HepG2 (cell line): ENCODE results near the gene ATP6V0A1. TPM values are rescaled to one million over a fixed set of nuclear protein-coding genes. Genes with fewer than 3 reads are reported as not detected.

Source experiments
- AGO1 ChIP-seq: fragments of 200-400 bp; formaldehyde crosslinking; IDR thresholded peaks from 2 replicates; pipeline ENCODE4 v1.6.1; 2017; ENCODE audit warnings: mild to moderate bottlenecking, low read depth, low read length, moderate library complexity; ENCODE audit not compliant: poor library complexity, severe bottlenecking
- ARNT2 ChIP-seq: sonication (generic); formaldehyde crosslinking; IDR thresholded peaks from 2 replicates; pipeline ENCODE4 v1.8.0; 2022; ENCODE audit warnings: mild to moderate bottlenecking, low read depth, missing genetic modification reagents, moderate library complexity
- KMT2A ChIP-seq: sonication (generic); formaldehyde crosslinking; IDR thresholded peaks from 2 replicates; pipeline ENCODE4 v1.4.0; 2020; ENCODE audit warnings: missing genetic modification reagents
- NFE2L2 ChIP-seq: fragments of 150-350 bp; IDR thresholded peaks from 2 replicates; pipeline ENCODE4 v1.6.1; 2014; ENCODE audit warnings: low read length
- POLR2AphosphoS5 ChIP-seq: IDR thresholded peaks from 2 replicates; pipeline ENCODE4 v1.6.1; 2012; ENCODE audit warnings: low read depth, low read length
- REL ChIP-seq: sonication (generic); formaldehyde crosslinking; conservative IDR thresholded peaks from 2 replicates; pipeline ENCODE4 v1.8.0; 2022; ENCODE audit warnings: mild to moderate bottlenecking, missing genetic modification reagents, moderate library complexity
- REXO4 ChIP-seq: sonication (generic); formaldehyde crosslinking; IDR thresholded peaks from 2 replicates; pipeline ENCODE4 v1.8.0; 2022; ENCODE audit warnings: missing genetic modification reagents, mild to moderate bottlenecking, borderline replicate concordance
- RFX5 ChIP-seq: IDR thresholded peaks from 2 replicates; pipeline ENCODE4 v1.6.1; 2011; ENCODE audit warnings: low read depth, low read length, improper control_type of control experiment
- ZBED4 ChIP-seq: sonication (generic); formaldehyde crosslinking; IDR thresholded peaks from 2 replicates; pipeline ENCODE4 v1.4.0; 2020; ENCODE audit warnings: missing genetic modification reagents, borderline replicate concordance
- ZKSCAN1 ChIP-seq: fragments of 150-350 bp; IDR thresholded peaks from 2 replicates; pipeline ENCODE4 v1.6.1; 2014; ENCODE audit warnings: low read length
- ZNF350 ChIP-seq: sonication (generic); formaldehyde crosslinking; IDR thresholded peaks from 2 replicates; pipeline ENCODE4 v1.4.0; 2020; ENCODE audit warnings: mild to moderate bottlenecking, low read depth, missing genetic modification reagents, borderline replicate concordance
- ZNF446 ChIP-seq: sonication (generic); formaldehyde crosslinking; IDR thresholded peaks from 2 replicates; pipeline ENCODE4 v1.5.0; 2020; ENCODE audit warnings: mild to moderate bottlenecking, missing genetic modification reagents
- ZNF556 ChIP-seq: sonication (generic); formaldehyde crosslinking; IDR thresholded peaks from 2 replicates; pipeline ENCODE4 v1.4.0; 2020; ENCODE audit warnings: mild to moderate bottlenecking, missing genetic modification reagents, borderline replicate concordance
- ZNF562 ChIP-seq: sonication (generic); formaldehyde crosslinking; IDR thresholded peaks from 2 replicates; pipeline ENCODE4 v1.8.0; 2022; ENCODE audit warnings: missing genetic modification reagents, borderline replicate concordance
- ZNF646 ChIP-seq: sonication (generic); formaldehyde crosslinking; IDR thresholded peaks from 2 replicates; pipeline ENCODE4 v1.9.0; 2021; ENCODE audit warnings: mild to moderate bottlenecking, missing genetic modification reagents
- ZNF746 ChIP-seq: sonication (generic); formaldehyde crosslinking; IDR thresholded peaks from 2 replicates; pipeline ENCODE4 v1.8.0; 2022; ENCODE audit warnings: mild to moderate bottlenecking, missing genetic modification reagents
- ZNF749 ChIP-seq: sonication (generic); formaldehyde crosslinking; IDR thresholded peaks from 2 replicates; pipeline ENCODE4 v1.8.0; 2022; ENCODE audit warnings: mild to moderate bottlenecking, missing genetic modification reagents, moderate library complexity, borderline replicate concordance
- ZNF800 ChIP-seq: sonication (generic); formaldehyde crosslinking; IDR thresholded peaks from 2 replicates; pipeline ENCODE4 v1.4.0; 2020; ENCODE audit warnings: missing genetic modification reagents
- polyA plus RNA-seq, 8 experiments: library from polyadenylated mRNA; depleted of rRNA in 3 of 8; stranded (reverse) in 7 of 8; unstranded in 1 of 8; fragments of >200 nt; fragmentation: Illumina TruSeq in 4 of 8; extraction: Trizol in 4 of 8; gene quantifications; 2 replicates each; pipeline versions ENCODE4 v1.2.1 to v1.2.3, GENCODE V29; 2011 to 2016; ENCODE audit warnings: low read depth in 4 of 8, missing spikeins in 1 of 8, mixed read lengths in 1 of 8; ENCODE audit not compliant: insufficient read depth in 1 of 8
- total RNA-seq, 5 experiments: library from RNA; depleted of rRNA; stranded (reverse); fragments of >200 nt; fragmentation: Illumina TruSeq; extraction: Trizol; gene quantifications; 2 replicates each; pipeline ENCODE4 v1.2.3, GENCODE V29; 2016; ENCODE audit warnings: low read depth in 1 of 5

ATP6V0A1 gene
- total and polyA plus RNA-seq, 2 of the 13 experiments (the other 11 are each of a cell fraction or from before 2014, with no cell fraction given): 27.9 to 54.1 TPM

- TF ChIP-seq ZBED4 (CRISPR knock-in tag): no peak
- no peak for TF ChIP-seq ZNF562 (CRISPR knock-in tag)
- TF ChIP-seq RFX5: no peak
- TF ChIP-seq REL: no peak
- TF ChIP-seq REXO4 (CRISPR knock-in tag): no peak
- TF ChIP-seq ZNF749 (CRISPR knock-in tag): no peak
- no peak for TF ChIP-seq ZKSCAN1
- no peak for TF ChIP-seq ARNT2
- no peak for TF ChIP-seq ZNF800 (CRISPR knock-in tag)
- no peak for TF ChIP-seq ZNF446 (CRISPR knock-in tag)
- no peak; the same call in 1 of the 2 replicates for TF ChIP-seq KMT2A
- TF ChIP-seq ZNF746: no peak
- TF ChIP-seq ZNF646 (CRISPR knock-in tag): no peak
- no peak for TF ChIP-seq POLR2AphosphoS5
- TF ChIP-seq AGO1: no peak
- TF ChIP-seq ZNF350: no peak
- TF ChIP-seq NFE2L2: no peak
- no peak for TF ChIP-seq ZNF556
Measured at GRCh38 chr17:42544874-42545283, 86.2 kb downstream of the ATP6V0A1 start (continued).
